Measurements from ENCODE around the gene AP1B1.

The AP1B1 gene

GRCh38 chr22:29305836-29306174, 82.6 kb downstream of the AP1B1 start:
- H3K4me3 ChIP-seq (ENCODE audit: low read depth, low read length): peak overlapping the region; percentile 62
- ChIA-PET POLR2A (interaction anchor here (0.6 kb wide), 2 partner anchors 234 to 286 kb away, joined by 3 read pairs; no protein-coding TSS in a partner anchor), CTCF (interaction anchor here (0.9 to 4.3 kb wide), 20 partner anchors 8 to 224 kb away, joined by 3 to 48 read pairs (median 6); no protein-coding TSS in a partner anchor)
- TF ChIP-seq CTCF (IDR thresholded peaks at IDR 0.05; ENCODE audit: insufficient read depth, low read length, missing control alignments): no peak
- no peak for DNase-seq (ENCODE audit: low read depth, low spot score)

GRCh38 chr22:29302681-29303465, 85.5 kb downstream of the AP1B1 start:
- ChIA-PET POLR2A (no interaction called here), CTCF (interaction anchor here (1.1 to 1.7 kb wide), 4 partner anchors 9 to 57 kb away, joined by 3 to 11 read pairs (median 4); no protein-coding TSS in a partner anchor)
- no peak for TF ChIP-seq CTCF (IDR thresholded peaks at IDR 0.05; ENCODE audit: insufficient read depth, low read length, missing control alignments)
- no peak for DNase-seq (ENCODE audit: low read depth, low spot score)
- no peak overlapping the region for H3K4me3 ChIP-seq (ENCODE audit: low read depth, low read length)

- no peak for TF ChIP-seq CTCF (IDR thresholded peaks at IDR 0.05; ENCODE audit: insufficient read depth, low read length, missing control alignments)
- CTCF ChIA-PET: interaction anchor here (1.1 kb wide), 1 partner anchor 14 kb away, joined by 3 read pairs; no protein-coding TSS in a partner anchor
- H3K4me3 ChIP-seq (ENCODE audit: low read depth, low read length): no peak overlapping the region
- POLR2A ChIA-PET: no interaction called here
- DNase-seq (ENCODE audit: low read depth, low spot score): no peak
These were observed 86.0 kb downstream of the AP1B1 start for GRCh38 chr22:29302402-29302680.

GRCh38 chr22:29301716-29302401, 86.5 kb downstream of the AP1B1 start:
- no peak for DNase-seq (ENCODE audit: low read depth, low spot score)
- no peak for TF ChIP-seq CTCF (IDR thresholded peaks at IDR 0.05; ENCODE audit: insufficient read depth, low read length, missing control alignments)
- no peak overlapping the region for H3K4me3 ChIP-seq (ENCODE audit: low read depth, low read length)
- ChIA-PET POLR2A (interaction anchor here (0.5 to 1.1 kb wide), 2 partner anchors 12 to 65 kb away, joined by 3 read pairs; no protein-coding TSS in a partner anchor), CTCF (interaction anchor here (2.9 kb wide), 1 partner anchor 58 kb away, joined by 14 read pairs; no protein-coding TSS in a partner anchor)

GRCh38 chr22:29300807-29301601, 87.4 kb downstream of the AP1B1 start:
- TF ChIP-seq CTCF (IDR thresholded peaks at IDR 0.05; ENCODE audit: insufficient read depth, low read length, missing control alignments): no peak

More at GRCh38 chr22:29300807-29301601, 87.4 kb downstream of the AP1B1 start:
- ChIA-PET CTCF (interaction anchor here (2.9 kb wide), 1 partner anchor 58 kb away, joined by 14 read pairs; no protein-coding TSS in a partner anchor), POLR2A (interaction anchor here (1.1 kb wide), 1 partner anchor 13 kb away, joined by 3 read pairs; no protein-coding TSS in a partner anchor)
- H3K4me3 ChIP-seq (ENCODE audit: low read depth, low read length): no peak overlapping the region
- no peak for DNase-seq (ENCODE audit: low read depth, low spot score)

Measured in AG04449 (cell line).